ENCODE results near the gene COL11A1. TPM values are rescaled to one million over a fixed set of nuclear protein-coding genes. Genes with fewer than 3 reads are reported as not detected.

Gene COL11A1
- total RNA-seq, 1 experiment from 2014 or later, result not detected

DNA sequence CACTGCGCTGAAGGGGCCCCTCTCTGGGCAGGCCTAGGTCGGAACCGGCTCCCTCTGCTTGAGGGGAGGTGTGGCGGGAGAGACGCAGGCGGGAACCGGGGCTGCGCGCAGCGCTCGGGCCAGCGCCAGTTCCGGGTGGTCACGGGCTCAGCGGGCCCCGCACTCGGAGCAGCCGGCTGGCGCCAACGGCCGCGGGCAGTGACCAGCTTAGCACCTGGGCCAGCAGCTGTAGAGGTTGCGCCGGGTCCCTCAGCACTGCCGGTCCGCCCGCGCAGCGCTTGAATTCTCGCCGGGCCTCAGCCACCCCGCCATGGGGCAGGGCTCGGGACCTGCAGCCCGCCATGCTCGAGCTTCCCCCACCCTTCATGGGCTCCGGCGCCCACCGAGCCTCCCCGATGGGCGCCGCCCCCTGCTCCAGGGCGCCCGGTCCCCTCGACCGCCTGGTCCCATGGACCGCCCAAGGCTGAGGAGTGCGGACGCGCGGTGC is 254.6 kb downstream of the COL11A1 start:
- no peaks in the 10 kb centered on the region for H4K20me1 ChIP-seq (ENCODE audit: insufficient read depth)
- H3F3A ChIP-seq (ENCODE audit: insufficient read depth, low read depth), result no peaks in the 10 kb centered on the region
- no peaks in the 10 kb centered on the region; the same call in 1 of the 2 replicates for H3K9me2 ChIP-seq (ENCODE audit: insufficient read depth)
- no peak overlapping the region for H2AFZ ChIP-seq
- peaks cover 5% of the 10 kb centered on the region; the same call in 1 of the 2 replicates for H3K9me3 ChIP-seq (ENCODE audit: insufficient read depth, low read depth)
- no peak overlapping the region for H3K4me3 ChIP-seq
- H3K27ac ChIP-seq, result no peak overlapping the region
- H3K4me2 ChIP-seq, result no peak overlapping the region
- intact Hi-C loops (cut with micrococcal nuclease; ENCODE audit: unreplicated experiment), result no loop called here
- POLR2A ChIA-PET (ENCODE audit: unreplicated experiment), result no interaction called here
- no TSS peak for BruUV-seq (replicated peaks)
- DNase-seq, result no peak
- CTCF ChIA-PET, result no interaction called here
- H3K79me2 ChIP-seq (ENCODE audit: low read depth), result no peaks in the 10 kb centered on the region
- no peaks in the 10 kb centered on the region for H3K36me3 ChIP-seq (ENCODE audit: low read depth)
- no peak for TF ChIP-seq EZH2 (IDR thresholded peaks at IDR 0.05; ENCODE audit: low read depth)
- no peaks in the 10 kb centered on the region for H3K27me3 ChIP-seq (ENCODE audit: insufficient read depth, low read depth)
- no peaks in the 10 kb centered on the region for H3K4me1 ChIP-seq (replicated peaks; ENCODE audit: insufficient read depth)

- no peaks in the 10 kb centered on the region for H3K27me3 ChIP-seq (ENCODE audit: insufficient read depth, low read depth)
- no peak overlapping the region for H3K4me2 ChIP-seq
- ChIA-PET POLR2A (ENCODE audit: unreplicated experiment) (no interaction called here), CTCF (no interaction called here)
- no peak overlapping the region for H2AFZ ChIP-seq
- H3K9me2 ChIP-seq (ENCODE audit: insufficient read depth), result no peaks in the 10 kb centered on the region; the same call in 1 of the 2 replicates
- no TSS peak for BruUV-seq (replicated peaks)
- no peaks in the 10 kb centered on the region for H3K36me3 ChIP-seq (ENCODE audit: low read depth)
- no peak overlapping the region for H3K27ac ChIP-seq
- DNase-seq, result no peak
- H3K4me3 ChIP-seq, result no peak overlapping the region
- H3K79me2 ChIP-seq (ENCODE audit: low read depth), result no peaks in the 10 kb centered on the region
- no peaks in the 10 kb centered on the region for H4K20me1 ChIP-seq (ENCODE audit: insufficient read depth)
- H3K4me1 ChIP-seq (replicated peaks; ENCODE audit: insufficient read depth), result no peaks in the 10 kb centered on the region
- no peak for TF ChIP-seq EZH2 (IDR thresholded peaks at IDR 0.05; ENCODE audit: low read depth)
- TF ChIP-seq, protein P1, sequence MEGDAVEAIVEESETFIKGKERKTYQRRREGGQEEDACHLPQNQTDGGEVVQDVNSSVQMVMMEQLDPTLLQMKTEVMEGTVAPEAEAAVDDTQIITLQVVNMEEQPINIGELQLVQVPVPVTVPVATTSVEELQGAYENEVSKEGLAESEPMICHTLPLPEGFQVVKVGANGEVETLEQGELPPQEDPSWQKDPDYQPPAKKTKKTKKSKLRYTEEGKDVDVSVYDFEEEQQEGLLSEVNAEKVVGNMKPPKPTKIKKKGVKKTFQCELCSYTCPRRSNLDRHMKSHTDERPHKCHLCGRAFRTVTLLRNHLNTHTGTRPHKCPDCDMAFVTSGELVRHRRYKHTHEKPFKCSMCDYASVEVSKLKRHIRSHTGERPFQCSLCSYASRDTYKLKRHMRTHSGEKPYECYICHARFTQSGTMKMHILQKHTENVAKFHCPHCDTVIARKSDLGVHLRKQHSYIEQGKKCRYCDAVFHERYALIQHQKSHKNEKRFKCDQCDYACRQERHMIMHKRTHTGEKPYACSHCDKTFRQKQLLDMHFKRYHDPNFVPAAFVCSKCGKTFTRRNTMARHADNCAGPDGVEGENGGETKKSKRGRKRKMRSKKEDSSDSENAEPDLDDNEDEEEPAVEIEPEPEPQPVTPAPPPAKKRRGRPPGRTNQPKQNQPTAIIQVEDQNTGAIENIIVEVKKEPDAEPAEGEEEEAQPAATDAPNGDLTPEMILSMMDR (conservative IDR thresholded peaks at IDR 0.05), result no peak
- peaks cover 2% of the 10 kb centered on the region; the same call in 1 of the 2 replicates for H3K9me3 ChIP-seq (ENCODE audit: insufficient read depth, low read depth)
- intact Hi-C loops (cut with micrococcal nuclease; ENCODE audit: unreplicated experiment), result no loop called here
- H3F3A ChIP-seq (ENCODE audit: insufficient read depth, low read depth), result no peaks in the 10 kb centered on the region
These were observed 255.2 kb downstream of the COL11A1 start for GRCh38 chr1:102853136-102853535.

GRCh38 chr1:102852613-102853012 is 255.7 kb downstream of the COL11A1 start:
- Histone ChIP-seq H3K27ac (no peak overlapping the region), H3K79me2 (ENCODE audit: low read depth) (no peaks in the 10 kb centered on the region), H3K4me2 (no peak overlapping the region), H3K9me2 (ENCODE audit: insufficient read depth) (no peaks in the 10 kb centered on the region; the same call in 1 of the 2 replicates), H3K36me3 (ENCODE audit: low read depth) (no peaks in the 10 kb centered on the region), H3F3A (ENCODE audit: insufficient read depth, low read depth) (no peaks in the 10 kb centered on the region), H3K4me1 (replicated peaks; ENCODE audit: insufficient read depth) (no peaks in the 10 kb centered on the region), H2AFZ (no peak overlapping the region), H4K20me1 (ENCODE audit: insufficient read depth) (no peaks in the 10 kb centered on the region), H3K4me3 (no peak overlapping the region), H3K9me3 (ENCODE audit: insufficient read depth, low read depth) (no peaks in the 10 kb centered on the region), H3K27me3 (ENCODE audit: insufficient read depth, low read depth) (no peaks in the 10 kb centered on the region)
- TF ChIP-seq, protein P1 (conservative IDR thresholded peaks at IDR 0.05), result peak; percentile 23; the same call in 1 of the 2 replicates
- no peak for TF ChIP-seq EZH2 (IDR thresholded peaks at IDR 0.05; ENCODE audit: low read depth)
- ChIA-PET POLR2A (ENCODE audit: unreplicated experiment) (no interaction called here), CTCF (no interaction called here)
- BruUV-seq (replicated peaks), result no TSS peak
- intact Hi-C loops (cut with micrococcal nuclease; ENCODE audit: unreplicated experiment), result no loop called here
- no peak for DNase-seq

DNA sequence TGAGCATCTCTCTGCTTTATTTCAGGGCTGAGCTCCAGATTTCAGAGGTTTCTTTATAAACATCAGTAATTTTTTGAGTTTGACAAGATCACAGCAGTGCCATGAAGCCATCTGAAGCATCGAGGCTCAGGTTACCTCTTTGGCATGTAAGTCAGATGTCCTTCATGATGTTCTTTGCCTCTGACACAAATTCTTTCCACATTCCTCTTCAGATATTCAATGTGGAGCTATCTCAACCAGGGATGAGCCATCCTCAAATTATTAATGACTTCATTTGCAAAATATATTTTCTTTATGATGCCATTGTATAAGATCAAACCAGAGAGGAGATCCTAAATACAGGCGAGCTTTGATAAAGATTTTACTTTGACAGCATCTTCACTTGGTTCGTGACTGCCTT is 256.7 kb downstream of the COL11A1 start:
- no peaks in the 10 kb centered on the region for H3K27me3 ChIP-seq (ENCODE audit: insufficient read depth, low read depth)
- no peak overlapping the region for H3K27ac ChIP-seq
- TF ChIP-seq, protein P1 (conservative IDR thresholded peaks at IDR 0.05), result no peak
- no peak for TF ChIP-seq EZH2 (IDR thresholded peaks at IDR 0.05; ENCODE audit: low read depth)
- H2AFZ ChIP-seq, result no peak overlapping the region
- DNase-seq, result no peak
- H3K4me2 ChIP-seq, result no peak overlapping the region
- H3K79me2 ChIP-seq (ENCODE audit: low read depth), result no peaks in the 10 kb centered on the region
- intact Hi-C loops (cut with micrococcal nuclease; ENCODE audit: unreplicated experiment), result no loop called here
- BruUV-seq (replicated peaks), result no TSS peak
- no peaks in the 10 kb centered on the region for H3F3A ChIP-seq (ENCODE audit: insufficient read depth, low read depth)
- POLR2A ChIA-PET (ENCODE audit: unreplicated experiment), result no interaction called here
- H4K20me1 ChIP-seq (ENCODE audit: insufficient read depth), result no peaks in the 10 kb centered on the region
- H3K4me1 ChIP-seq (replicated peaks; ENCODE audit: insufficient read depth), result no peaks in the 10 kb centered on the region
- H3K9me2 ChIP-seq (ENCODE audit: insufficient read depth), result no peaks in the 10 kb centered on the region; the same call in 1 of the 2 replicates
- H3K4me3 ChIP-seq, result no peak overlapping the region
- H3K36me3 ChIP-seq (ENCODE audit: low read depth), result no peaks in the 10 kb centered on the region
- no peaks in the 10 kb centered on the region for H3K9me3 ChIP-seq (ENCODE audit: insufficient read depth, low read depth)
- CTCF ChIA-PET, result no interaction called here

Measured in PC-9 (cell line).